Ramos (cell line): ENCODE data around the gene CUBN.
"Not testable (repeated sequence)": the region's sequence is repeated elsewhere in the genome, so short reads cannot be mapped to it uniquely, and the experiment has no call there.

Experiments
- in situ Hi-C: fragments of 300-500 bp; cut with MboI; formaldehyde crosslinking; loops from one replicate; pipeline ENCODE4 v1.14.3; 2022; ENCODE audit warnings: low sequenced_read_pairs; ENCODE audit not compliant: unreplicated experiment

CUBN gene

GRCh38 chr10:17143055-17143690 is 13.6 kb upstream of the CUBN start:
- in situ Hi-C loops: no loop called here

GRCh38 chr10:17141504-17142229 is 12.1 kb upstream of the CUBN start:
- in situ Hi-C loops: no loop called here

- in situ Hi-C loops: no loop called here
Observed at GRCh38 chr10:17140386-17140761, 10.8 kb upstream of the CUBN start.

GRCh38 chr10:17138460-17139042 is 8.9 kb upstream of the CUBN start:
- in situ Hi-C loops: no loop called here

- in situ Hi-C loops: no loop called here
Observed at GRCh38 chr10:17134737-17135260, 5.2 kb upstream of the CUBN start.

GRCh38 chr10:17134282-17134681 is 4.7 kb upstream of the CUBN start:
- in situ Hi-C loops: no loop called here

- in situ Hi-C loops: no loop called here
Observed at GRCh38 chr10:17128261-17128660, 1.4 kb downstream of the CUBN start.

GRCh38 chr10:17126327-17126726 is 3.3 kb downstream of the CUBN start:
- in situ Hi-C loops: no loop called here

- in situ Hi-C loops: no loop called here
Observed at GRCh38 chr10:17125206-17125893, 4.3 kb downstream of the CUBN start.

- in situ Hi-C loops: no loop called here
Observed at GRCh38 chr10:17123961-17124360, 5.7 kb downstream of the CUBN start.

- in situ Hi-C loops: no loop called here
Observed at GRCh38 chr10:17122726-17123661, 6.6 kb downstream of the CUBN start.

- in situ Hi-C loops: no loop called here
Observed at GRCh38 chr10:17122052-17122451, 7.6 kb downstream of the CUBN start.

GRCh38 chr10:17120694-17121093 is 8.9 kb downstream of the CUBN start:
- in situ Hi-C loops: no loop called here

GRCh38 chr10:17119845-17120244 is 9.8 kb downstream of the CUBN start:
- in situ Hi-C loops: no loop called here

- in situ Hi-C loops: no loop called here
Observed at GRCh38 chr10:17116193-17116592, 13.4 kb downstream of the CUBN start.

GRCh38 chr10:17115683-17116082 is 13.9 kb downstream of the CUBN start:
- in situ Hi-C loops: no loop called here

GRCh38 chr10:17114878-17115444 is 14.7 kb downstream of the CUBN start:
- in situ Hi-C loops: not testable (repeated sequence)

- in situ Hi-C loops: no loop called here
Observed at GRCh38 chr10:17113889-17114540, 15.6 kb downstream of the CUBN start.

- in situ Hi-C loops: no loop called here
Observed at GRCh38 chr10:17113346-17113745, 16.3 kb downstream of the CUBN start.
